Measurements from ENCODE around the gene ATP6AP1.

ATP6AP1 gene

GRCh38 chrX:154419189-154419588, 9.3 kb upstream of the ATP6AP1 start:
- no peaks in the 10 kb centered on the region for H3F3A ChIP-seq (ENCODE audit: low read depth)
- TF ChIP-seq CTCF (conservative IDR thresholded peaks at IDR 0.05; ENCODE audit: low read length) (no peak), EZH2phosphoT487 (IDR thresholded peaks at IDR 0.05; ENCODE audit: borderline replicate concordance) (no peak)
- no peaks in the 10 kb centered on the region for H3K79me2 ChIP-seq (ENCODE audit: insufficient read depth, low read length)
- H3K27me3 ChIP-seq (ENCODE audit: insufficient read depth, low read length, poor library complexity, severe bottlenecking): no peaks in the 10 kb centered on the region
- H3K36me3 ChIP-seq (ENCODE audit: insufficient read depth, low read length): no peaks in the 10 kb centered on the region
- no peaks in the 10 kb centered on the region for H4K20me1 ChIP-seq (ENCODE audit: insufficient read depth, low read length, poor library complexity, severe bottlenecking)
- H3K4me3 ChIP-seq (ENCODE audit: low read length, poor library complexity, severe bottlenecking): no peak overlapping the region
- H3K9me2 ChIP-seq (replicated peaks; ENCODE audit: low read depth, low read length): no peaks in the 10 kb centered on the region
- no peak overlapping the region for H3K9ac ChIP-seq (ENCODE audit: low read depth, low read length, poor library complexity, severe bottlenecking)
- no peaks in the 10 kb centered on the region for H3K4me1 ChIP-seq (ENCODE audit: insufficient read depth, low read length, poor library complexity, severe bottlenecking)
- no peak overlapping the region for H3K4me2 ChIP-seq (ENCODE audit: low read depth, low read length, poor library complexity, severe bottlenecking)
- no peaks in the 10 kb centered on the region for H3K9me3 ChIP-seq (ENCODE audit: insufficient read depth, low read depth, low read length)
- H2AFZ ChIP-seq (ENCODE audit: low read length): no peak overlapping the region

GRCh38 chrX:154419688-154420401, 8.6 kb upstream of the ATP6AP1 start:
- no peak overlapping the region for H2AFZ ChIP-seq (ENCODE audit: low read length)
- no peaks in the 10 kb centered on the region for H3K9me3 ChIP-seq (ENCODE audit: insufficient read depth, low read depth, low read length)
- no peaks in the 10 kb centered on the region for H3K4me1 ChIP-seq (ENCODE audit: insufficient read depth, low read length, poor library complexity, severe bottlenecking)
- no peak overlapping the region for H3K4me3 ChIP-seq (ENCODE audit: low read length, poor library complexity, severe bottlenecking)
- no peaks in the 10 kb centered on the region for H3F3A ChIP-seq (ENCODE audit: low read depth)
- no peak for TF ChIP-seq EZH2phosphoT487 (IDR thresholded peaks at IDR 0.05; ENCODE audit: borderline replicate concordance)
- TF ChIP-seq CTCF (conservative IDR thresholded peaks at IDR 0.05; ENCODE audit: low read length): no peak
- no peaks in the 10 kb centered on the region for H3K79me2 ChIP-seq (ENCODE audit: insufficient read depth, low read length)
- no peaks in the 10 kb centered on the region for H3K27me3 ChIP-seq (ENCODE audit: insufficient read depth, low read length, poor library complexity, severe bottlenecking)
- no peaks in the 10 kb centered on the region for H4K20me1 ChIP-seq (ENCODE audit: insufficient read depth, low read length, poor library complexity, severe bottlenecking)
- no peaks in the 10 kb centered on the region for H3K9me2 ChIP-seq (replicated peaks; ENCODE audit: low read depth, low read length)
- no peaks in the 10 kb centered on the region for H3K36me3 ChIP-seq (ENCODE audit: insufficient read depth, low read length)
- no peak overlapping the region for H3K9ac ChIP-seq (ENCODE audit: low read depth, low read length, poor library complexity, severe bottlenecking)
- no peak overlapping the region for H3K4me2 ChIP-seq (ENCODE audit: low read depth, low read length, poor library complexity, severe bottlenecking)

- TF ChIP-seq EZH2phosphoT487 (IDR thresholded peaks at IDR 0.05; ENCODE audit: borderline replicate concordance) (no peak), CTCF (conservative IDR thresholded peaks at IDR 0.05; ENCODE audit: low read length) (no peak)
- H4K20me1 ChIP-seq (ENCODE audit: insufficient read depth, low read length, poor library complexity, severe bottlenecking): no peaks in the 10 kb centered on the region
- no peaks in the 10 kb centered on the region for H3F3A ChIP-seq (ENCODE audit: low read depth)
- H3K9me3 ChIP-seq (ENCODE audit: insufficient read depth, low read depth, low read length): no peaks in the 10 kb centered on the region
- H3K79me2 ChIP-seq (ENCODE audit: insufficient read depth, low read length): no peaks in the 10 kb centered on the region
- no peaks in the 10 kb centered on the region for H3K4me1 ChIP-seq (ENCODE audit: insufficient read depth, low read length, poor library complexity, severe bottlenecking)
- H3K9me2 ChIP-seq (replicated peaks; ENCODE audit: low read depth, low read length): no peaks in the 10 kb centered on the region
- H2AFZ ChIP-seq (ENCODE audit: low read length): no peak overlapping the region
- no peak overlapping the region for H3K9ac ChIP-seq (ENCODE audit: low read depth, low read length, poor library complexity, severe bottlenecking)
- no peaks in the 10 kb centered on the region for H3K27me3 ChIP-seq (ENCODE audit: insufficient read depth, low read length, poor library complexity, severe bottlenecking)
- no peak overlapping the region for H3K4me2 ChIP-seq (ENCODE audit: low read depth, low read length, poor library complexity, severe bottlenecking)
- no peak overlapping the region for H3K4me3 ChIP-seq (ENCODE audit: low read length, poor library complexity, severe bottlenecking)
- H3K36me3 ChIP-seq (ENCODE audit: insufficient read depth, low read length): no peaks in the 10 kb centered on the region
Observed at GRCh38 chrX:154420402-154420756, 8.1 kb upstream of the ATP6AP1 start.

Measured in Loucy (cell line).